Fibroblast of lung (primary cell): Measurements from ENCODE around the gene FOXI1. TPM values are rescaled to one million over a fixed set of nuclear protein-coding genes. Genes with fewer than 3 reads are reported as not detected.

Experiments used
- DNase-seq, 2 donors: peaks; one replicate each; pipeline versions ENCODE4 v3.0.0 to v3.0.0-alpha.2; 2010; ENCODE audit warnings: low read depth in 2 of 2
- H2AFZ ChIP-seq: 2 replicates; pipeline ENCODE4 v1.5.1; 2012; ENCODE audit warnings: low read length, control low read depth, inconsistent platforms
- H3K27ac ChIP-seq: 2 replicates; pipeline ENCODE4 v1.5.1; 2011; ENCODE audit warnings: low read length, control low read depth; ENCODE audit not compliant: insufficient read depth
- H3K27me3 ChIP-seq: 2 replicates; pipeline ENCODE4 v1.5.1; 2011; ENCODE audit warnings: mild to moderate bottlenecking, low read length; ENCODE audit not compliant: control insufficient read depth, insufficient read depth
- H3K36me3 ChIP-seq: 2 replicates; pipeline ENCODE4 v1.5.1; 2011; ENCODE audit warnings: low read length; ENCODE audit not compliant: control insufficient read depth, insufficient read depth
- H3K4me1 ChIP-seq: 2 replicates; pipeline ENCODE4 v1.5.1; 2011; ENCODE audit warnings: low read length; ENCODE audit not compliant: control insufficient read depth, insufficient read depth; ENCODE audit errors: extremely low read depth
- H3K4me2 ChIP-seq: 2 replicates; pipeline ENCODE4 v1.5.1; 2011; ENCODE audit warnings: low read length, control low read depth; ENCODE audit not compliant: insufficient read depth; ENCODE audit errors: extremely low read depth
- H3K4me3 ChIP-seq, 4 experiments: fragments of 200-600 bp in 1 of 4; sonication (generic) in 1 of 4; replicated peaks in 1 of 4; 2 replicates each; pipeline ENCODE4 v1.5.1; 2011 to 2016; ENCODE audit warnings: low read length in 4 of 4, low read depth in 3 of 4, mild to moderate bottlenecking in 3 of 4, control low read depth in 2 of 4, inconsistent platforms in 1 of 4, mixed read lengths in 1 of 4; ENCODE audit not compliant: insufficient read depth in 1 of 4; ENCODE audit errors: control extremely low read depth in 1 of 4
- H3K79me2 ChIP-seq: 2 replicates; pipeline ENCODE4 v1.5.1; 2012; ENCODE audit warnings: mild to moderate bottlenecking, low read length, inconsistent platforms; ENCODE audit not compliant: control insufficient read depth, insufficient read depth
- H3K9ac ChIP-seq: 2 replicates; pipeline ENCODE4 v1.5.1; 2011; ENCODE audit warnings: mild to moderate bottlenecking, low read length, control low read depth; ENCODE audit not compliant: insufficient read depth
- H3K9me3 ChIP-seq: 2 replicates; pipeline ENCODE4 v1.5.1; 2012; ENCODE audit warnings: low read depth, low read length; ENCODE audit not compliant: control insufficient read depth, insufficient read depth
- H4K20me1 ChIP-seq: 2 replicates; pipeline ENCODE4 v1.5.1; 2011; ENCODE audit warnings: low read length; ENCODE audit not compliant: control insufficient read depth, insufficient read depth; ENCODE audit errors: extremely low read depth
- EZH2 ChIP-seq: IDR thresholded peaks from 2 replicates; pipeline ENCODE4 v1.5.1; 2012; ENCODE audit warnings: low read length, control low read depth, mild to moderate bottlenecking; ENCODE audit errors: missing control alignments
- polyA plus RNA-seq, 2 donors: library from polyadenylated mRNA; depleted of rRNA in 1 of 2; stranded (reverse) in 1 of 2; unstranded in 1 of 2; fragments of >200 nt; gene quantifications; 2 replicates each; pipeline ENCODE4 v1.2.1, GENCODE V29; 2011 to 2012; ENCODE audit warnings: missing spikeins in 1 of 2
- total RNA-seq: library from RNA; depleted of rRNA; stranded (reverse); fragments of >200 nt; gene quantifications from 2 replicates; pipeline ENCODE4 v1.2.1, GENCODE V29; 2014
- TF ChIP-seq, protein P1 (sequence below), 2 donors: IDR thresholded peaks in 1 of 2; conservative IDR thresholded peaks in 1 of 2; 1 replicate in 1 of 2; 2 replicates in 1 of 2; pipeline ENCODE4 v1.5.1; 2011 to 2012; ENCODE audit warnings: low read length in 2 of 2, control low read depth in 1 of 2, inconsistent platforms in 1 of 2, low read depth in 1 of 2, mild to moderate bottlenecking in 1 of 2

FOXI1 gene
- total and polyA plus RNA-seq, 2 donors (not counting 1 experiment from before 2014, with no cell fraction given), result not detected

DNA sequence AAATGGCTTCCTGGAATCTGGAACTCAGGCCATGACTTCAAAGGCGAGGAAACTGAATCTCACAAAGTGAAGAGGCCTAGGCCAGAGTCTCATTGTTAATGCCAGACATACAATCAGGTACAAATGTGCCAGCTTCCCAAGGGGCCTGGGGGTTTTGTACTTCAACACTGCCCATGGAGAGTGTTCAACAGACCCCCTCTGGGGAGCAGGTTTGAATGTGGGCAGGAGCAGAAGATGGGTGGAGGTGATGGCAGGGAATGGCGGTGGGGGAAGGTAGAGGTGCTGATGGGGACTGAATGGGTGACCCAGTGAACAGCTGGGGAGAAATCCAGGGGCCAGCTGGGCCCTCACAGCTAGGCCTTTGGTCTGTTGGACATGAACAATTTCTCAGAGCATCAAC, 12.0 kb downstream of the FOXI1 start:
- DNase-seq, result no peak
- Histone ChIP-seq H3K4me2 (no peak overlapping the region), H3K36me3 (no peaks in the 10 kb centered on the region), H3K4me1 (no peaks in the 10 kb centered on the region), H3K4me3 (no peak overlapping the region), H2AFZ (no peak overlapping the region), H3K9me3 (no peaks in the 10 kb centered on the region), H3K27me3 (no peaks in the 10 kb centered on the region), H4K20me1 (no peaks in the 10 kb centered on the region), H3K9ac (no peak overlapping the region), H3K27ac (no peak overlapping the region), H3K79me2 (no peaks in the 10 kb centered on the region)
- no peak for TF ChIP-seq EZH2
- TF ChIP-seq, protein P1, sequence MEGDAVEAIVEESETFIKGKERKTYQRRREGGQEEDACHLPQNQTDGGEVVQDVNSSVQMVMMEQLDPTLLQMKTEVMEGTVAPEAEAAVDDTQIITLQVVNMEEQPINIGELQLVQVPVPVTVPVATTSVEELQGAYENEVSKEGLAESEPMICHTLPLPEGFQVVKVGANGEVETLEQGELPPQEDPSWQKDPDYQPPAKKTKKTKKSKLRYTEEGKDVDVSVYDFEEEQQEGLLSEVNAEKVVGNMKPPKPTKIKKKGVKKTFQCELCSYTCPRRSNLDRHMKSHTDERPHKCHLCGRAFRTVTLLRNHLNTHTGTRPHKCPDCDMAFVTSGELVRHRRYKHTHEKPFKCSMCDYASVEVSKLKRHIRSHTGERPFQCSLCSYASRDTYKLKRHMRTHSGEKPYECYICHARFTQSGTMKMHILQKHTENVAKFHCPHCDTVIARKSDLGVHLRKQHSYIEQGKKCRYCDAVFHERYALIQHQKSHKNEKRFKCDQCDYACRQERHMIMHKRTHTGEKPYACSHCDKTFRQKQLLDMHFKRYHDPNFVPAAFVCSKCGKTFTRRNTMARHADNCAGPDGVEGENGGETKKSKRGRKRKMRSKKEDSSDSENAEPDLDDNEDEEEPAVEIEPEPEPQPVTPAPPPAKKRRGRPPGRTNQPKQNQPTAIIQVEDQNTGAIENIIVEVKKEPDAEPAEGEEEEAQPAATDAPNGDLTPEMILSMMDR (conservative IDR thresholded peaks at IDR 0.05 in 1 of 2, IDR thresholded peaks at IDR 0.05 in 1 of 2; ENCODE audit: low read depth in 1 of 2, low read length in 2 of 2), result no peak

DNA sequence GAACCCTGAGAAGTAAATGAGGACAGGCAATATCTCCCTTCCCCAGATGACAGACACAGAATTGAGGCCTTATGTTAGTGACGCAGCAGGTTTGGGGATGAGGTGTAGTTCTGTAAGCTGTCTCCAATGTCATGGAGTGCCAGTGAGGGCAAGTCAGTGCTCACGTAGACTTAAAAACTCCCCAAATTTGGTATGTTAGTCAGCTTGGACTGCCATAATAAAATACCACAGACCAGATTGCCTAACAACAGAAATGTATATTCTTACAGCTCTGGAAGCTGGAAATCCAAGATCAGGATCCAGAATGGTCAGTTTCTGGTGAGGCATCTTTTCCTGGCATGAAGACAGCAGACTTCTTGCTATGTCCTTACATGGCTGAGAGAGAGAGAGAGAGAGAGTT, 14.9 kb downstream of the FOXI1 start:
- H3K36me3 ChIP-seq, result no peaks in the 10 kb centered on the region
- H3K4me3 ChIP-seq, result no peak overlapping the region
- H3K9me3 ChIP-seq, result no peaks in the 10 kb centered on the region
- DNase-seq, result peak; percentile 63 to 77
- no peaks in the 10 kb centered on the region for H3K79me2 ChIP-seq
- TF ChIP-seq, protein P1 (conservative IDR thresholded peaks at IDR 0.05 in 1 of 2, IDR thresholded peaks at IDR 0.05 in 1 of 2; ENCODE audit: low read depth in 1 of 2, low read length in 2 of 2), result no peak
- TF ChIP-seq EZH2, result no peak
- H3K27ac ChIP-seq, result peak overlapping the region; percentile 57
- no peaks in the 10 kb centered on the region for H4K20me1 ChIP-seq
- H3K9ac ChIP-seq, result no peak overlapping the region
- no peaks in the 10 kb centered on the region for H3K27me3 ChIP-seq
- no peaks in the 10 kb centered on the region for H3K4me1 ChIP-seq
- no peak overlapping the region for H2AFZ ChIP-seq
- H3K4me2 ChIP-seq, result no peak overlapping the region

- DNase-seq, result peak; percentile 21 to 41
- H3K4me2 ChIP-seq, result no peak overlapping the region
- no peaks in the 10 kb centered on the region for H3K4me1 ChIP-seq
- TF ChIP-seq, protein P1 (conservative IDR thresholded peaks at IDR 0.05 in 1 of 2, IDR thresholded peaks at IDR 0.05 in 1 of 2; ENCODE audit: low read depth in 1 of 2, low read length in 2 of 2), result no peak
- TF ChIP-seq EZH2, result no peak
- H3K36me3 ChIP-seq, result no peaks in the 10 kb centered on the region
- no peaks in the 10 kb centered on the region for H3K79me2 ChIP-seq
- no peaks in the 10 kb centered on the region for H3K9me3 ChIP-seq
- no peak overlapping the region for H3K9ac ChIP-seq
- H2AFZ ChIP-seq, result no peak overlapping the region
- H3K4me3 ChIP-seq, result no peak overlapping the region
- H3K27ac ChIP-seq, result peak overlapping the region; percentile 57
- no peaks in the 10 kb centered on the region for H4K20me1 ChIP-seq
- H3K27me3 ChIP-seq, result no peaks in the 10 kb centered on the region
These were observed 15.6 kb downstream of the FOXI1 start for GRCh38 chr5:170121321-170121720.
